Measurements from ENCODE around the gene BBOX1. TPM values are rescaled to one million over a fixed set of nuclear protein-coding genes. Genes with fewer than 3 reads are reported as not detected.

Gene BBOX1
- total RNA-seq, 4 donors from 2014 or later, result not detected

- in situ Hi-C loops (cut with MboI; ENCODE audit: low pct_ligation_motif_present in 1 of 4, low pct_unique_long_range_greater_than_20kb in 1 of 4, low sequenced_read_pairs in 3 of 4) (loop anchor here (10.0 to 25.0 kb wide), 4 partner anchors 400 to 875 kb away; no protein-coding TSS in a partner anchor), intact Hi-C loops (cut with DNase I; ENCODE audit: low total_unique reads) (no loop called here)
- Histone ChIP-seq H3K9me3 (no peaks in the 10 kb centered on the region), H3K4me3 (no peak overlapping the region), H3K27ac (no peak overlapping the region), H3K27me3 (no peaks in the 10 kb centered on the region), H3K36me3 (no peaks in the 10 kb centered on the region), H3K4me1 (no peaks in the 10 kb centered on the region)
- TF ChIP-seq EP300 (IDR thresholded peaks at IDR 0.05; ENCODE audit: low read depth) (no peak), POLR2A (IDR thresholded peaks at IDR 0.05) (no peak), CTCF (IDR thresholded peaks at IDR 0.05) (no peak), POLR2AphosphoS5 (IDR thresholded peaks at IDR 0.05) (no peak)
- WGBS, 2 donors (ENCODE audit: low coverage in 1 of 2), result 31 to 43% methylated on average over 1 of the region's 1 CpG
- DNase-seq, result no peak
These were observed 121.6 kb downstream of the BBOX1 start for GRCh38 chr11:27162237-27162636.

- H3K27me3 ChIP-seq, result no peaks in the 10 kb centered on the region
- TF ChIP-seq EP300 (IDR thresholded peaks at IDR 0.05; ENCODE audit: low read depth), result no peak
- TF ChIP-seq CTCF (IDR thresholded peaks at IDR 0.05), result no peak
- TF ChIP-seq POLR2AphosphoS5 (IDR thresholded peaks at IDR 0.05), result no peak
- no peak for TF ChIP-seq POLR2A (IDR thresholded peaks at IDR 0.05)
- in situ Hi-C loops (cut with MboI; ENCODE audit: low pct_ligation_motif_present in 1 of 4, low pct_unique_long_range_greater_than_20kb in 1 of 4, low sequenced_read_pairs in 3 of 4), result loop anchor here (10.0 to 25.0 kb wide), 4 partner anchors 404 to 879 kb away; no protein-coding TSS in a partner anchor
- H3K36me3 ChIP-seq, result no peaks in the 10 kb centered on the region
- 6 to 21% methylated on average over 2 of the region's 2 CpGs for WGBS, 2 donors (ENCODE audit: low coverage in 1 of 2)
- no peaks in the 10 kb centered on the region for H3K9me3 ChIP-seq
- H3K27ac ChIP-seq, result no peak overlapping the region
- no peak for DNase-seq
- intact Hi-C loops (cut with DNase I; ENCODE audit: low total_unique reads), result no loop called here
- no peaks in the 10 kb centered on the region for H3K4me1 ChIP-seq
- no peak overlapping the region for H3K4me3 ChIP-seq
These were observed 125.5 kb downstream of the BBOX1 start for GRCh38 chr11:27166130-27166529.

GRCh38 chr11:27171376-27171958, 130.9 kb downstream of the BBOX1 start:
- no peaks in the 10 kb centered on the region for H3K4me1 ChIP-seq
- no peaks in the 10 kb centered on the region for H3K9me3 ChIP-seq
- 66 to 75% methylated on average over 3 to 4 of the region's 4 CpGs for WGBS, 2 donors (ENCODE audit: low coverage in 1 of 2)
- no peak for TF ChIP-seq POLR2AphosphoS5 (IDR thresholded peaks at IDR 0.05)
- no peak for TF ChIP-seq EP300 (IDR thresholded peaks at IDR 0.05; ENCODE audit: low read depth)
- no peak for TF ChIP-seq POLR2A (IDR thresholded peaks at IDR 0.05)
- TF ChIP-seq CTCF (IDR thresholded peaks at IDR 0.05), result no peak
- no peak for DNase-seq
- H3K27me3 ChIP-seq, result no peaks in the 10 kb centered on the region
- H3K27ac ChIP-seq, result no peak overlapping the region
- no peak overlapping the region for H3K4me3 ChIP-seq
- in situ Hi-C loops (cut with MboI; ENCODE audit: low pct_ligation_motif_present in 1 of 4, low pct_unique_long_range_greater_than_20kb in 1 of 4, low sequenced_read_pairs in 3 of 4), result loop anchor here in 3 of 4 donors (25.0 kb wide), 3 partner anchors 409 to 884 kb away; no protein-coding TSS in a partner anchor
- H3K36me3 ChIP-seq, result no peaks in the 10 kb centered on the region
- intact Hi-C loops (cut with DNase I; ENCODE audit: low total_unique reads), result no loop called here

GRCh38 chr11:27173545-27173944, 132.9 kb downstream of the BBOX1 start:
- Histone ChIP-seq H3K4me3 (no peak overlapping the region), H3K27ac (no peak overlapping the region), H3K36me3 (no peaks in the 10 kb centered on the region), H3K9me3 (no peaks in the 10 kb centered on the region), H3K27me3 (no peaks in the 10 kb centered on the region), H3K4me1 (no peaks in the 10 kb centered on the region)
- in situ Hi-C loops (cut with MboI; ENCODE audit: low pct_ligation_motif_present in 1 of 4, low pct_unique_long_range_greater_than_20kb in 1 of 4, low sequenced_read_pairs in 3 of 4) (loop anchor here in 3 of 4 donors (25.0 kb wide), 3 partner anchors 411 to 886 kb away; no protein-coding TSS in a partner anchor), intact Hi-C loops (cut with DNase I; ENCODE audit: low total_unique reads) (no loop called here)
- DNase-seq, result no peak
- WGBS, 2 donors (ENCODE audit: low coverage in 1 of 2), result 30 to 33% methylated on average over 1 of the region's 1 CpG
- TF ChIP-seq POLR2AphosphoS5 (IDR thresholded peaks at IDR 0.05) (no peak), POLR2A (IDR thresholded peaks at IDR 0.05) (no peak), EP300 (IDR thresholded peaks at IDR 0.05; ENCODE audit: low read depth) (no peak), CTCF (IDR thresholded peaks at IDR 0.05) (no peak)

Measured in transverse colon (tissue), 4 donors.